Measurements from ENCODE around the gene NXPE1.
"Not testable (repeated sequence)": the region's sequence is repeated elsewhere in the genome, so short reads cannot be mapped to it uniquely, and the experiment has no call there.

DNA sequence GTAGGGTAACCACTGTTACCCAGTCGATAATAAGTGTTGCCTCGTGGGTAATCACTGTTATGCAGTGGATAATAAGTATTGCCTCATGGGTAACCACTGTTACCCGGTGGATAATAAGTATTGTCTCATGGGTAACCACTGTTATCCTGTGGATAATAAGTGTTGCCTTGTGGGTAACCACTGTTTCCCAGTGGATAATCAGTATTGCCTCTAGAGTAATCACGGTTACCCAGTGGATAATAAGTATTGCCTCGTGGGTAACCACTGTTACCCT is 47.1 kb upstream of the NXPE1 start:
- TF ChIP-seq EZH2 (IDR thresholded peaks at IDR 0.05; ENCODE audit: borderline replicate concordance, insufficient read depth, low read depth, low read length, poor library complexity, severe bottlenecking); CTCF (IDR thresholded peaks at IDR 0.05): not testable (repeated sequence)

Measured in B cell (primary cell).